Fibroblast of skin of right biceps (primary cell): ENCODE data around the gene CROCC2.

Experiments
- DNase-seq: peaks from one replicate; pipeline ENCODE4 v3.0.0-alpha.2; 2013

Gene CROCC2

DNA sequence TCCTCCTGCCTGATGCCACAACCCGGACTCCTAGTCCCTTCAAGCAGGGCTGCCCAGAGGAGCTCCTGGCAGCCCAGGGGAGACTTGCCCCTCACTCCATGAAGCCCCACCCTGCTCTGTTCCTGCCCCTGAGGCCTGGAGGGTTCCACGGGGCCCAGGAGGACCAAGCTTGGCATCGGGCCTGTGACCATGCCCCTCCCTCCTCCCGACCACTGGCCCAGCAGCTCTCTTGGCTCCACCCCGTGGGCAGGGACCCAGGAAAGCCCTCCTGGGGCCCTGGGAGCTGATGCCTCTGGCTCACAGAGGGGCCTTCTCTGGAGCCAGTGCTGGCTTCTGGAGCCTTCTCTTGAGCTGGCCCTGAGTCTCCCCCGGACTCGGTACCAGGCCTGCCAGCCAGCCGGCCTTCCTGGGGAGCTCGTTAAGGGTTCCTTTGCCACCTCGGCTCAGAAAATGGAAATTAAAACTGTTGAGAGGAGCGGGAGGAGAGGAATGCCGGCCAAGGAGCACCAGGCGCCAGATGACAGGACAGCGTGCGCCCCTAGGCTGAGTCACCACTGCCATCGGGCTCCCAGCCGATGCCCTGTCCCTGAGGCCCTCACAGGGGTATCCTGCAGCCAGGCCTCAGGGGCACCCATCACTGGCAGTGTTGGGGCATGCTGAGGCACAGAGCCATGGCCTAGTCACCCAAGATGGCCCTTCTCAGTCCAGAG lies 51.7 kb downstream of the CROCC2 start:
- peak; percentile 12 for DNase-seq

DNA sequence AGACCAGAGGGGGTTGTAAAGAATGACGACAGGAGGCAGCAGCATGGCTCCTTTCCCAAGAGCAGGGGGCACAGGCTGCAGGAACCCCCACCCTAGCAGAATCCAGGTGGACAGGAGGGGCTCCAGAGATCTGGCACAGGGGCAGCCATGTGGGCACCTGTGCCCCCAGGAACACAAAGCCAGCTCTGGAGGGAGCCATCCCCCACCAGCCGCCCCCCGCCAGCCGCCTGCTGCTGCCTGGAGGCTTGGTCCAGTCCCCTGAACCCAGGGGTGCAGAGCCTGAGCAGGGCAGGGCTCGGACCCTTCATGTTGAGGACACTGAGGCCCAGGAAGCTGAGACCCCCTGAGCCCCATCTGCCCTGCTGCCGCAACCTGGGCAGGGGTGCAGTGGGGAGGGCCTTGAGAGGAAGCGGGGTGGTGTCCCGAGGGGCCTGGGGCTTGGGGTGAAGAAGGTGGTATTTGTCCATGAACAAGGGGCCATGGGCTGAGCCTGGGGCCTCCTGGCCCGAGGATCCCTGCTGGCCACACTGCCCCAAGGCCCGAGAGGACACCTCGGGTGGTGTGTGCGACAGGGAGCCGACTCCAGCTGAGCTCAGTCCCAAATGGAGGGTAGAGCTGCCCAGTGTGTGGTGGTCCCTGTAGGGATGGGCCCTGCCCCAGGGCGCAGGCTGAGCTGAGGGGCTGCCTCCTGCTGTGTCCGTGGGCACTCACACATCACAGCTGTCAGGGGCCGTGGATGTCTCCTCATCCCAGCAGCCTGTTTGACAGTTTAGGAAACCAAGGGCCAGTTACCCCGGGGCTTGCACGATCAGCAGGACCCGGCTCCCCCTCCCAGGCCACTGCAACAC lies 52.5 kb downstream of the CROCC2 start:
- DNase-seq: no peak

DNA sequence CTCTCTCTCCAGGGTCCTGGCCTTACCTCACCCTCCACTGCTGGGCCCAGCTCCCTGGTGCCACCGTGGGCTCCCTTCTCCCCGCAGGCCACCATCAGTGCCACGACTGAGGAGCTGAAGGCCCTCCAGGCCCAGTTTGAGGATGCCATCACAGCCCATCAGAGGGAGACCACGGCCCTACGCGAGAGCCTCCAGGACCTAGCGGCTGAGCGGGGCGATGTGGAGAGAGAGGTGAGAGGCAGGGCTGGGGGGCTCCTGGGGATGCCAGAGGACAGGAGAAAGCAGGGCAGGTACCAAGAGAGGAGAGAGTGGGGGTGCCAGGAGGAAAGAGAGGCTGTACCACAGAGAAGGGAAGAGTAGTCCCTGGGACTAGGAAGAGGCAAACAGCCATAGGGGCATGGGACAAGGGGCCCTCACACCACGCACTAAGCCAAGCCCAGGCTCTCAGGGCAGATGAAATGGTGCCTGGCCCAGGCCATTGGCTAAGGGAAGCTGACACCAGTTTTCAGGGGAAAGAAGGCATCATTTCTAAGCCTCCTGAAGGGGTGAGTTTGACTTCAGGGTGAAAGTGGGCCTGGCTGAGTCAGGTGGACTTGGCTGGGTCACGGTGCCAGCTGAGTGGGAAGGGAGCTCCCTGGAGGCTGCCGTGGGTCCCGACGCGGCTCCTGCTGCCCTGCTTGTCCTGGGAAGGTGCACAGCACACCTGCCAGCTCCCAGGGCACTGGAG lies 53.2 kb downstream of the CROCC2 start:
- no peak for DNase-seq

DNA sequence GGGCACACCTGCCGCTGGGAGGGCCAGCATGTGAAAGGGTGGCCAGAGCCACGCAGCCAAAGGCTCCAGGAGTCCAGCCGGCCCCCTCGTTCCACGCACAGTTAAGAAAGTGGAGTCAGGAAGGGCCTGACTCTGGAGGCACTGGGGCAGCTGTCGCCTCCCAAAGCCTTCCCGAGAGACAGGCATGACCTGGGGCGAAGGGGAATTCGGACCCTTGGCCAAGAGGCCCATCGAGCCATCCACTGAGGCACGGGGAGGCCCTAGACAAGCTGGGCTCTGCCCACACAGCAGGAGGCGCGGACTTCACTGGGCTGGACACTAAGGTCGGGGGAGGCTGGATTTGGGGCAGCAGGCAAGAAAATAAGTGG lies 53.8 kb downstream of the CROCC2 start:
- no peak for DNase-seq

DNA sequence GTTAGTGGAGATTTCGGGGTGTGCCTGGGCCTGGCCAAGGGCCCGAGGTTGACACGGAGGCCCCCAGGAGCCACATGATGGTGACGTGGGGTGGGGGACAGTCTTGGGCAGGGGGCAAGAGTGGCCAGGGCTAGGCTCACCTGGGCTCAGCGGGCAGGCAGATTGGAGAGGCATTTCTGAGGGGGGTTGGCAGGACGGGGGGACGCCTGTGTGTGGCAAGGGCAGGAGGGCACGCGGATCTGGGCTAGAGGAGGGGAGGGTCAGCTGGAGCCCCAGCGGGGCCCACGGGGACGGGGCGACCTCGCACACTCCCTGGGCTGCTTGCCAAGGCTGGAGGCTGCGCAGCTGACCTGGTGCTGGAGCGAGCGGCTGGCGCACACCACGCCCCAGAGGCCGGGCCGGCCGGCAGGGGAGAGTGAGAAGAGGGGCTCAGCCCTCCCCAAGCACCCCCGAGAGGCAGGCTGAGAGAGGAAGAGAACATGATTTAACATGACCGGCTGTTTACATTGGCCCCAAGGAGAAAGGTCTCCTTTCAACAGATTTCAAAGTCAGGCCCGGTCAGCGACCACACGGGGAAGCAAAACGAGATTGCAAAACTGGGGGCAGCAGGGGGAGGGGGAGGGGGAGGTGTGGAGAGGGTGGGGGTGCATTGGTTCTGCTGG lies 54.3 kb downstream of the CROCC2 start:
- DNase-seq: no peak

DNA sequence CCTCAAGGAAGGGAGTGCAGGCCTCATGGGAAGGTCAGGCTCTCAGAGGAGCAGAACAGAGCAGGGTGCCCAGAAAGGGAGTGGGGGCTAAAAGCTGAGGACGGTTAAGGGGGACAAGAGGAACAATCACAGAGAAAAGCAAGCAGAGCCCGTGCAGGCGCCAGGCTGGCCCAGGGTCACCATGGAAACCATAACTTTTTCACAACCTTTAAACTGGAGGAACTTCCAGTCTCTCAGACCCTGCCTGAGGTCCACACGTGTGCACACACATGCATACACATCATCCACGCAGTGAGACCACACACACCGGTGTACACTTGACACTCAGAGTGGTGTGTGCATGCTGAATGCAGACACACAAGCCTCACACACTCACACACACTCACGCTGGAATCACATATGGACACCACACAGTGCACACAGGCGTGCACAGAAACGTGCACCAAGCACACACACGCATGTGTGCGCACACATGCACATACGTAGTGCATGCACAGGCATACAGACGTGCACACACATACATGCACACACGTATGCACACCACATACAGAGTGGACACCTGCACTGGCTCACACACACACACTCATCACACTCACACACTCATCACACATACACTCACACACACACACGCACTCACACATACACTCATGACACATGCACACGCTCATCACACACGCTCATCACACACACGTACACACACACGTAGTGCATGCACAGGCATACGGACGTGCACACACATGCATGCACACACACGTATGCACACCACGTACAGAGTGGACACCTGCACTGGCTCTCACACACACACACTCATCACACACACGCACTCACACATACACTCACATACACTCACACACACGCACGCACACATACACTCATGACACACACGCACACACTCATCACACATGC lies 55.1 kb downstream of the CROCC2 start:
- no peak for DNase-seq

DNA sequence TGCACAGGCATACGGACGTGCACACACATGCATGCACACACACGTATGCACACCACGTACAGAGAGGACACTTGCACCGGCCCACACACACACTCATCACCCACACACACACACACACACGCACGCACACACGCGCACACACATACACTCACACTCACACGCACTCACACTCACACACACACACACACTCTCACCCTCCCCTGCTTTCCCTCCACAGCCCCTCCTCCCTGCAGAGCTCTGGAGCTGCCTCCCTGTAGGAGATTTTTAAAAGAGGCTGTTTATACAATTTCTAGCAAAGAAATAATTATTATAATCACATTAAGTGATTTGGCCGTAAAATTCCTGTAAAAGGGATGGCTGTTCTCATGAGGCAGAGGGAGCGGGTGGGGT lies 55.8 kb downstream of the CROCC2 start:
- no peak for DNase-seq

DNA sequence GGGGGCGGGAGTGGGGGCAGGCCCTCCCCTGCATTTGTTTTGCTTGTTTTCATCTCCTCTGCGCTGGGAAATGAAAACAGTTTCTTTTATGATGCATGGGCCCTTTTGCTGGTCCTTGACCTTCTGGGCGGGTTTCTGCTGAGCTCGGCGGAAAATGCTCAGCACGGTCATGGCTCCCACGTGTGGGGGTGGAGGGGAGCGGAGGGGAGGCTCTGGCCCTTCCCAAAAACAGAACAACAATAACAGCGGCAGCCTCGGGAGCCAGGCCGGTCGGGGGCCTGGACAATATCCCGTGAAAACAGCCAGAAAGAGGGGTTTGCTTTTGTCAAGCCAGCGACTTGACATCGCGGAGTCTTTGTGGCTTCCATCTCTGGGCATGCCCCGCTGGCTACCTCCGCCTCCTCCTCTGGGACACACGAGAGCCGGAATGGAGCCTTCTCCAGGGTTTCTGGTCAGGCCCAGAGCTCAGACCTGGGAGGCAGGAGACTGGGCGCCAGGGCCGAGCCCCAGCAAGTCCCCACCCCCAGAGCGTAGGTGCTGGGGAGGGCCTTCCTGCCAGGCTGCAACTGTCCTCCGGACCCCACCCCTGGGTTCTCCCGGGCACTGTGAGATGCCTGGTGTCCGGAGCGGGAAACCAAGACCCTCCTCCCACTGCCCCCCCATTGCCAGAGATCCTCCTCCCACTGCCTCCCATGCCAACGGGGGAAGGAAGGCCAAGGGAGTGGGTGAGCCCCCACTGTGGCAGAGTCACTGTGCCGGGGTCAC lies 56.3 kb downstream of the CROCC2 start:
- DNase-seq: no peak

DNA sequence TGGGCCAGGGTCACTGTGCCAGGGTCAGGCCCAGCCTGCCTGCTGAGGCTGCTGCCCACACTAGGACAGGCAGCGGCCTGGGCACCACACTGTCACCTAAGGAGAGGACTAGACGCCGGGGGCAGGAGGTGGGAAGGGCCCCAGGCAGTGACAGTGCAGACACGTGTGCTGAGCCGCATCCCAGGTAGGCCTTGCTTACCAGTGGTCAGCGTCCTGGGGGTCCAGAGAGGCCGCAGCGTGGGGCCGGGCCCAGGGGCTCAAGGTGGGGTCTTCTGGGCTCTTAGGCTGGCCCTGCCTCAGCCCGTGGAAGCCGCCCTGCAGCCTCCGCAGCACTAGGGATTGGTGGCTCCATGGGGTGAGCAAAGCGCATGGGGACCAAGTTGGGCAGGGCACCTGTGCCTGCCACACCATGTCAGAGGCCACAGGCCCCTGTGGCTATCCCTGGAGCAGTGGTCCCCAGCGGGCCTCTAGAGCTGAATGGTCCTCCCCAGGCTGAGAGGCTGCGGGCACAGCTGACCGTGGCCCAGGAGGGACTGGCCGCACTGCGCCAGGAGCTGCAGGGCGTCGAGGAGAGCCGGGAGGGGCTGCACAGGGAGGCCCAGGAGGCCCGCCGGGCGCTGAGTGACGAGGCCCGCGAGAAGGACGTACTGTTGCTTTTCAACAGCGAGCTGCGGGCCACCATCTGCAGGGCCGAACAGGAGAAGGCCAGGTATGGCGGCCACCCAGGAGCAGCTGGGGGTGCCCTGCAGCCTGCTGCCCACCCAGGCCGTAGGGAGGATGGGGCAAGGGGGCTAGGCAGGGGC lies 57.1 kb downstream of the CROCC2 start:
- DNase-seq: no peak

DNA sequence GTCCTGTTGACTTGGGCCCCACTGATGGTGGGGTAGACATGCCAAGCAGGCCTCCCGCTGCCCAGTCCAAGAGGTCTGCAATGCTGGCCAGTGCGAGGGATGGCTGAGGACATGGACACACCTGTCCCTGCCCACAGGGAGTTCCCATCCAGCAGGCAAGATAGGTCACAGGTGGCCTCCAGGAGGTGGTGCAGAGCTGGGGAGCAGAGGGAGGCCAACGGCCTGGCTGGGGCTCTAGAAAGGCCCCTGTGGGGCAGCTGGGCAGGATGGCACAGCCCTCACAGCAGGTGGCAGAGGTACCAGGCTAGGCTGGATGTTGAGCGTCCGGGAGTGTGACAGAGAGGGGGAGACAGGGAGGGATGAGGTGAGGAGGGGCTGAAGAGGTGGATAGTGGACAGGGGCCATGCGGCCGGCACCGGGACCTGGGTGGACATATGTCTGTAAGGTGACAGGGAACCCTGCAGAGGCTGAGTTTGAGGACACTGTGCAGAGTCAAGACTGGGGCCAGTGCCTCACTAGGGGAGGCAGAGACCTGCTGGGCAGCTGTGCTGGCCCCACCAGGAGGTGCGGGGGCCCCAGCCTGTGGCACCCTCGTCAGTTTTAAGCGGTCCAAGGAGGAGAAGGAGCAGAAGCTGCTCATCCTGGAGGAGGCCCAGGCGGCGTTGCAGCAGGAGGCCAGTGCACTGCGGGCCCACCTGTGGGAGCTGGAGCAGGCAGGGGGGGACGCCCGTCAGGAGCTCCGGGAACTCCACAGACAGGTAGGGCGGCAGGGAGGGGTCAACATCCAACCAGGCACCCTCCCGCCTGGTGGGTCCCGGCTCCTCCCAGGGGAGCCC lies 58.0 kb downstream of the CROCC2 start:
- DNase-seq: no peak

DNA sequence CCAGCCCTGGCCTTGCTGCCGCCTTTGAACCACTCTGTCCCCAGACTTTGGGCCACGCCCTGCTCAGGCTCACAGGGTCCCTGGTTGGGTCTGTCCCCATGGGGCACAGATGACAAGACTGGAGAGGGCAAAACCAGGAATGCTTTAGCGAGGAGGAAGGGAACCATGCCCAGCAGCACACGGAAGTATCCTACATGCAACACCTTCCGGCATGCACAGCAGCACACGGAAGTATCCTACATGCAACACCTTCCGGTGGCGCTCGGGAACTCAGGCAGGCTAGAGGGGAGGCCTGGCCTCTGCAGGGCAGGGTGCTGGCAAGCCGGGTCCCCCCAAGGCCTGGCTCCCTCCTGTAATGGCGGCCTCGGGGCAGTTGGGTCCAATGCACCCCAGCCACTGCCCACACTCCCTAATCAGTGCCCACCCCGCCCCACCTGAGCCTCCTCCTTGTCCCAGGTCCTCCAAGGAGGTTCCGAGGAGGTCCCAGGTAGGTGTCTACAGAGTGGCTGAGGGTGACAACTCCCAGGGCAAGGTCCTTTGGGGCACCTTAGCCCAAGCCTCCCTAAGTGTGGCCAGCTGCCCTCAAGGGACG lies 58.7 kb downstream of the CROCC2 start:
- DNase-seq: no peak

DNA sequence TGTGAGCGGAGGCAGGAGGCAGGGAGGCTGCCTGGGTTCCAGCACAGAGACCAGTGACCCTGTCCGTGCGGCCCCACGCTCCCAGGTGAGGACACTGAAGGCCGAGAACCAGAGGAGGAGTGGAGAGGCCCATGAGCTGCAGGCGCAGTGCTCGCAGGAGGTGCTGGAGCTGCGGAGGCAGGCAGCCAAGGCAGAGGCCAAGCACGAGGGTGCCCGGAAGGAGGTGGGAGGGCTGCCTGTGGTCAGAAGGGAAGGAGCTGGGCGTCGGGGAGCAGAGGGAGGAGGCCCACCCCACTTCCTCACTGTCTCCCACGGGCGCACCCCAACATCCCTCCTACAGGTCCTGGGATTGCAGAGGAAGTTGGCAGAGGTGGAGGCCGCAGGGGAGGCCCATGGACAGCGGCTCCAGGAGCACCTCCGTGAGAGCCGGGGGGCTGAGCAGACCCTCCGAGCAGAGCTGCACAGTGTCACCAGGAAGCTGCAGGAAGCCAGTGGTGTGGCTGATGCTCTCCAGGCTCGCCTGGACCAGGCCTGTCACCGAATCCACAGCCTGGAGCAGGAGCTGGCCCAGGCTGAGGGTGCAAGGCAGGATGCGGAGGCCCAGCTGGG lies 59.3 kb downstream of the CROCC2 start:
- no peak for DNase-seq

DNA sequence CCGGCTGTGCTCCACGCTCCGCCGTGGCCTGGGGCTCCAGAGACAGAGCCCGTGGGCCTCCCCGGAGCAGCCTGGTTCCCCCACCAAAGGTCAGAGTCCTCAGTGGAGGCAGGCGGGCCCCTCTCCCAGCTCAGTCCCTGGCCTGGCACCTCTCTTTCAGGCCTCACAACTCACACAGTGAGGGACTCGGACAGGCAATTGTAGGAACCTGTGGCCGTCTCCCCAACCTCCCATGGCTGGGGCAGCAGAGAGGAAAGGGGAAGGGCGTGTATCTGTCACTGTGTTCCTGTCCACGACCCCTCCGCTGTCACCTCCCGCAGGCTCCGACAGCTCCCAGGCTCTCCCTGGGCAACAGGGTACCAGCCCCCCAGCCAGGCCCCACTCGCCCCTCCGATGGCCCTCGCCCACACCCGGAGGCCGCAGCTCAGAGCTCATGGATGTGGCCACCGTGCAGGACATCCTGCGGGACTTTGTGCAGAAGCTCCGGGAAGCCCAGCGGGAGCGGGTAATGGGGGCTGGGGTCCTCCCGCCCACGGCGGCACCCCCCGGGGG lies 59.8 kb downstream of the CROCC2 start:
- no peak for DNase-seq

DNA sequence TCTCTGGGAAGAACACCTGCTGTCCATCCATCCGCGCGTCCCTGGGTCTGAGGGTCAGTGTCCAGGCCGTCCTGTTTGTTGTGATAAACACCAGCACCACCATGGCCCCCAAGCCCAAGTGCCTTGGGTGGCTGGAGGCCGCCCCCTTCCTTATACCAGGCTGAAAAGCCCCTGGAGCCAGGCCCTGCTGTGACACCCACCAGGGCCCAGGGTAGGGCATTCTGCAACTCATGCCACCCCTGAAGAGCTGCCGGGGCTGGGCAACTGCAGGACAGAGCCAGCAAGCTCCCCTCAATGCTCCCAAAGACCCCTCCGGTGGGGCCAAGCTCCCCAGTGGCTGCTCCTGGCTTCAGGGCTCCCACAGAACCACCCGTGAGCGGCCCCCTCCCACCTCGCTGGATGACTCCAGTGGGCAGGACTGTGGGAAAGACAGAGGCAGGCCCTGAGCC lies 60.3 kb downstream of the CROCC2 start:
- DNase-seq: no peak

DNA sequence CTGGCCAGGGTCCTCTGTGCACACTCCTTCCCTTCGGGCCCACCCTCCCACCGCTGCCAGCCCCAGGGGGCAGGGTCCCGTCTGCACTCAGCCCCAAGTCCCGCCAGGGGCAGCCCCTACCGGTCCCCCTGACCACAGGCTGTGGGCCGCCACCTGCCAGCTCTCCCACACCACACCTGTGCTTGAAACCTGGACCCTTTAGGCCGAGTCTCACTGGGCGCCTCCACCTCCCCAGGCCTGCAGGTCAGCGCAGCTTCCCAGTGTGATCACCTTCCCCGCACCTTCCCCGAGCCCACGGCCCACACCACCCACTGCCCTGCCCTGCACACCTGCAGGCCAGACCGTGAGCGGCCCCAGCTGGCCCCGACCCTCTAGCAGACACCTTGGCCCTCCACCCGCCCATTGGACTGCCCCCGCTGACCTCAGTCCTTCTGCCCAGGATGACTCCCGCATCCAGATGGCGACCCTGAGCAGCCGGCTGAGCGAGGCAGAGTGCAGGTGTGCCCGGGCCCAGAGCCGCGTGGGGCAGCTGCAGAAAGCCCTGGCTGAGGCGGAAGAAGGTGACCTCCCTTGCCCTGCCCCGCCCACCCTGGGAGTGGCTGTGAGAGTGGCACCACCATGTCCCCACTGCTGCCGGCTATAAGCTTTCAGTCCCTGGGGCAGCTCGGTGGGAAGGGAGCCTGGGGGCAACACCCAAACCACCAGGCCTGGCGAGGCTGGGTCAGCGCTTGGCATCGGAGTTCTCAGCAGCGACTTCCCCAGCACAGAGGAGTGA lies 61.0 kb downstream of the CROCC2 start:
- no peak for DNase-seq

DNA sequence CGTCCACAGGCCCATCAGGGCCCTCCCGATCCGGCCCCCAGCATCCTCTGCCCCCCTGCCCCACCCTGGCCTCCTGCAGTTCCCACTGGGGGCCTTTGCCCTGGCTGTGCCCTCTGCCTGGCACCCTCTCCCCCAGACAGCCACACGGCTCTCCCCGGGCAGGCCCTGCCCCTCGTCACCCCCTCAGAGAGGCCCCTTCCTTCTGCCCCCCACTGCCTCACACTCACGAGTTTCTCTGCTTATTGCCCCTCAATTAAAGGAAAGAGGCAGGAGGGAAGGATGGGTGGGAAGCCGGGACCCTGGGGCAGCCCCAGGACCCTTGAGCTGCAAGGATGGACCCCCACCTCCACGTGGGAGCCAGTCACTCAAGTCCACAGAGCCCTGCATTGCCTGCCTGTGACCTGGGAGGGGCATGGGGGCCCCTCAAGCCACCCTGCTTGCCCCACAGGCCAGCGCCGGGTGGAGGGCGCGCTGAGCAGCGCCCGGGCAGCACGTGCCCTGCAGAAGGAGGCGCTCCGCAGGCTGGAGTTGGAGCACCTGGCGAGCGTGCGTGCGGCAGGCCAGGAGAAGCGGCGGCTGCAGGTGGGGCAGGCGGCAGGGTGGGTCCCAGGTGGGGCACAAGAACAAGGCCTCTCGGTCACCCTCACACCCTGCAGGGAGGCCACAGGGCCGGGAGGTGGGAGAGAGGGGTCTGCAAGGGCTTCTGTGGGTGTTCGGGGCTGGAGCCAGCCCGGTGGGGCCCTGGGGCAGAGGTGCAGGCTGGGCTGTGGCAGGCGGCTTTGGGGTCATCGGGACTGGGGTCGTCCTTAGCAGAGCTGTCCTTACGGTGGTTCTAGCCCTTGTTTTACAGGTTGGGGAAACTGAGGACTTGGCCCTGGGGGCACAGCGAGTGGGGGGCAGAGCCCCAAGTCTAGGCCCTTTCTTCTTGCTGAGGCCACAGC lies 61.8 kb downstream of the CROCC2 start:
- no peak for DNase-seq
